Stimulated activated naive B cell treated with anti-CD40 and anti-IgM and Interleukin-4, amounts not matched to agents 10 μg/mL and 1 μg/mL and 100 μg/mL, for 72 hours (primary cell): ENCODE measurements around the gene C15orf40.
A peak's percentile ranks its signal among the peaks of the same experiment; 100 is the strongest.
"Not testable (repeated sequence)": the region's sequence is repeated elsewhere in the genome, so short reads cannot be mapped to it uniquely, and the experiment has no call there.

Source experiments
- ATAC-seq, 2 donors: fragments of 150-1000 bp; cut with Tn5 transposase; replicated peaks; 2 replicates each; pipeline ENCODE4 v1.10.0; 2021; ENCODE audit warnings: moderate library complexity in 1 of 2
- DNase-seq: peaks from one replicate; pipeline ENCODE4 v3.0.0; 2021
- H3K27ac Mint-ChIP-seq: one replicate; pipeline ENCODE4 v1.8.0; 2022; ENCODE audit warnings: mild to moderate bottlenecking, mixed read lengths
- H3K27me3 Mint-ChIP-seq, 2 donors: one replicate each; pipeline ENCODE4 v1.8.0; 2022; ENCODE audit warnings: mixed read lengths in 2 of 2
- H3K36me3 Mint-ChIP-seq, 2 donors: one replicate each; pipeline ENCODE4 v1.8.0; 2022; ENCODE audit warnings: mixed read lengths in 2 of 2, mild to moderate bottlenecking in 1 of 2
- H3K4me1 Mint-ChIP-seq, 2 donors: one replicate each; pipeline ENCODE4 v1.8.0; 2022; ENCODE audit warnings: mixed read lengths in 2 of 2, mild to moderate bottlenecking in 1 of 2
- H3K4me3 Mint-ChIP-seq, 2 donors: one replicate each; pipeline ENCODE4 v1.8.0; 2022; ENCODE audit warnings: mild to moderate bottlenecking in 2 of 2, mixed read lengths in 2 of 2, moderate library complexity in 1 of 2
- H3K9me3 Mint-ChIP-seq, 2 donors: one replicate each; pipeline ENCODE4 v1.8.0; 2022; ENCODE audit warnings: mixed read lengths in 2 of 2, mild to moderate bottlenecking in 1 of 2

Gene C15orf40

DNA sequence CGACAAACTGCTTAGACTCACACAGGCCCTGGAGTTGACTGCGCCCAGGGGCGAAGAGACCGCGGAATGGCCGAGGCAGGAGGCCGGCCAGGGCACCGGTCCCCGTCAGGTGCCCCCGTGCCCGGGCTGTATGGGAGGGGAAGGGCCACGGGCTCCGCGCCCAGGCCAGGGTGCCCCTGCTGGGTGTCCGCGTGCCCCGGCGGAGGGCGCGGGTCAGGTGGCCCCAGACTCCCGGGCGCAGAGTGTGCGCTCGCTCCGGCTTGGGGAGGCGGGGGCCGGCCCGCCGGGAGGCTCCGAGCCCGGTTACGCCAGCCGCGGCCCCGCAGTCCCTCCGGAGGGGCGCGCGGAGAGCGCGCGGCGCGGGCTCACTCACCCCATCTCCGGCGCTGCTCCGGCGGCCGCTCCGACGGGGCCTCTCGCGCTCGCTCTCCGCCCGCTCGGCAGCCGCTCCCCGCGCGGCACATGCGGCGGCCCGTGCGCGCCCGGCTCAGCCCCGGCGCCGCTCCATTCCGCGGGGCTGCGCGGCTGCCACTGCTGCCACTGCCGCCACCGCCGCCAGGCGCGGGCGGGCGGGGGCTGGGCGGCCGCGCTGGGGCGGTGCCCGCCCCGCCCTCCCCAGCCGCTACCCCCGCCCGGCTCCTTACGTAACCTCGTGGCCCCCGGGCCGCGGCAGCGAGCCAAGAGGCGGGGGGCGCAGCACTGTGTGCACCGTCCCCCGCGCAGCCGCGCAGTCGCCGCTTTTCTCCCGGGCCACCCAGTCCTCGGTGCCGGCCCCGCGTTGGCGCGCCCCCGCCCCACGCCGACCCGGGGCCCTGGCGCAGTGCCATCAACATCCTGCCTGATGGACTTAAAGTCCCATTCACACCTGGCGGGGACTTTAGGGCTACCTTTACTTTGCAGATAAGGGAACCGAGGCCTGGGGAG is 59.0 kb downstream of the C15orf40 start, which contains the start of gene HOMER2:
TSS of gene HOMER2 (minus strand) at position 563 of the 924 bp plus-strand sequence. CDS start at position 378, 185 bp downstream.
- no peaks in the 10 kb centered on the region for H3K27me3 Mint-ChIP-seq
- ATAC-seq (peak; percentile 37 to 48), DNase-seq (peak; percentile 29)
- peaks cover 0 to 11% of the 10 kb centered on the region in 2 donors for H3K4me1 Mint-ChIP-seq
- H3K27ac Mint-ChIP-seq, result no peak within 1 kb of the TSS
- H3K9me3 Mint-ChIP-seq, result no peaks in the 10 kb centered on the region
- peaks cover 5 to 8% of the 10 kb centered on the region in 2 donors for H3K36me3 Mint-ChIP-seq
- H3K4me3 Mint-ChIP-seq, result peak within 1 kb of the TSS; percentile 77 to 78

- peak; percentile 32 to 37 for ATAC-seq
- Mint-ChIP-seq H3K27me3 (no peaks in the 10 kb centered on the region), H3K27ac (no peak overlapping the region), H3K9me3 (peaks cover 2% of the 10 kb centered on the region in 2 donors), H3K4me1 (peaks cover 6 to 19% of the 10 kb centered on the region in 2 donors), H3K4me3 (no peak overlapping the region), H3K36me3 (peaks cover 12 to 14% of the 10 kb centered on the region in 2 donors)
- DNase-seq, result no peak
These were observed 59.8 kb downstream of the C15orf40 start for GRCh38 chr15:82951472-82952157.

GRCh38 chr15:82950746-82951370 is 60.6 kb downstream of the C15orf40 start:
- peaks cover 18 to 20% of the 10 kb centered on the region in 2 donors for H3K36me3 Mint-ChIP-seq
- ATAC-seq, result peak; percentile 76
- H3K27ac Mint-ChIP-seq, result no peak overlapping the region
- H3K9me3 Mint-ChIP-seq, result peaks cover 5 to 6% of the 10 kb centered on the region in 2 donors
- no peaks in the 10 kb centered on the region for H3K27me3 Mint-ChIP-seq
- H3K4me3 Mint-ChIP-seq, result no peak overlapping the region
- peak; percentile 35 for DNase-seq
- H3K4me1 Mint-ChIP-seq, result peaks cover 10 to 26% of the 10 kb centered on the region in 2 donors

DNA sequence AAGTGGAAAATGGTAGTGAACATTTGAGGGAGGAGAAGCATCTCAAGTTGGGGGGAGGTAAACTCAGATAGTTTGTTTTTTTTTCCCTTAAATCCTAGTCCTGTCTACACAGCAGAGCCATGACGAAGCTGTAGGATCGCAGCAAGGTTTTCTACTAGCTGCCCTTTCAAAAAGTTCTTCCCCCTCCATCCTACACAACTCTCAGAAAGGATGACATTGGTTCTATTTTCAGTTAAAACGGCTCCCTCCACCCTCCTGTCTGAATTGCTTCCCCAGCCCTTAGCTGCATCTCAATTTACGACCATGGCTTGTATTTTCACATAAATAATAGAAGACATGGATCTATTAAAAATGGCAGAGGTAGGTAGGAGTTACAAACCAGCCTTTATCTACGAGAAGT is 61.1 kb downstream of the C15orf40 start:
- no peak overlapping the region for H3K4me3 Mint-ChIP-seq
- H3K27ac Mint-ChIP-seq, result no peak overlapping the region
- ATAC-seq (peak; percentile 71 to 72), DNase-seq (peak; percentile 27)
- H3K9me3 Mint-ChIP-seq, result peaks cover 5 to 6% of the 10 kb centered on the region in 2 donors
- H3K4me1 Mint-ChIP-seq, result peaks cover 10 to 30% of the 10 kb centered on the region in 2 donors
- H3K27me3 Mint-ChIP-seq, result no peaks in the 10 kb centered on the region
- peaks cover 20% of the 10 kb centered on the region in 2 donors for H3K36me3 Mint-ChIP-seq

GRCh38 chr15:82946155-82946701 is 65.2 kb downstream of the C15orf40 start:
- Mint-ChIP-seq H3K36me3 (peaks cover 35 to 49% of the 10 kb centered on the region in 2 donors), H3K27ac (peak overlapping the region; percentile 7), H3K4me3 (peak overlapping the region; percentile 30 to 32), H3K4me1 (peaks cover 22 to 51% of the 10 kb centered on the region in 2 donors), H3K27me3 (no peaks in the 10 kb centered on the region), H3K9me3 (peaks cover 6 to 8% of the 10 kb centered on the region in 2 donors)
- DNase-seq (no peak), ATAC-seq (no peak)

DNA sequence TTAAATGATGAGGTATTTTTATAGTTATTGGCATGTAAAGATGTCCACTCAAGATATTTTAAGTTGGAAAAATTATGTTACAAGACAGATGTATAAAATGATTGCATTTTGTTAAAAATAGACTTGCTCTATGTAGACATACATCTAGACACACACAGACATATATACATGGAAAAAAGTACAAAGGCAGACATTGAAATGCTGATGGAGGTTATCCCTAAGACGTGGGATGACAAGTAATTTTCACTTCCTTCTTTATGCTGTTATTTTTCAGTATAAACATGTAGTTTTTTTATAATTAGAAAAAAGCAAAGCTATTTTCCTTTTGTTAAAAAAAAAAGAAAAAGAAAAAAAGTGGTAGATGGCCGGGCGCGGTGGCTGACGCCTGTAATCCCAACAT is 66.1 kb downstream of the C15orf40 start:
- Mint-ChIP-seq H3K36me3 (peaks cover 42 to 52% of the 10 kb centered on the region in 2 donors), H3K27ac (no peak overlapping the region), H3K4me1 (peaks cover 22 to 55% of the 10 kb centered on the region in 2 donors), H3K4me3 (peak overlapping the region in 1 of 2 donors; percentile 20), H3K27me3 (no peaks in the 10 kb centered on the region), H3K9me3 (peaks cover 6 to 8% of the 10 kb centered on the region in 2 donors)
- peak; percentile 52 to 63 for ATAC-seq
- no peak for DNase-seq

GRCh38 chr15:82944821-82945220 is 66.6 kb downstream of the C15orf40 start:
- H3K4me3 Mint-ChIP-seq, result peak overlapping the region in 1 of 2 donors; percentile 20
- H3K9me3 Mint-ChIP-seq, result peaks cover 6 to 8% of the 10 kb centered on the region in 2 donors
- H3K27me3 Mint-ChIP-seq, result no peaks in the 10 kb centered on the region
- H3K27ac Mint-ChIP-seq, result no peak overlapping the region
- H3K36me3 Mint-ChIP-seq, result peaks cover 45 to 55% of the 10 kb centered on the region in 2 donors
- ATAC-seq (peak; percentile 82 to 88), DNase-seq (no peak)
- peaks cover 22 to 55% of the 10 kb centered on the region in 2 donors for H3K4me1 Mint-ChIP-seq

GRCh38 chr15:82944056-82944455 is 67.4 kb downstream of the C15orf40 start:
- peaks cover 22 to 58% of the 10 kb centered on the region in 2 donors for H3K4me1 Mint-ChIP-seq
- H3K27ac Mint-ChIP-seq, result no peak overlapping the region
- ATAC-seq, result no peak
- H3K36me3 Mint-ChIP-seq, result peaks cover 51 to 61% of the 10 kb centered on the region in 2 donors
- no peak overlapping the region for H3K4me3 Mint-ChIP-seq
- H3K27me3 Mint-ChIP-seq, result peaks cover 0 to under 1% of the 10 kb centered on the region in 2 donors
- DNase-seq, result no peak
- H3K9me3 Mint-ChIP-seq, result peaks cover 6 to 8% of the 10 kb centered on the region in 2 donors

- Mint-ChIP-seq H3K9me3 (peaks cover 6 to 10% of the 10 kb centered on the region in 2 donors), H3K27me3 (peaks cover 0 to 9% of the 10 kb centered on the region in 2 donors), H3K4me3 (no peak overlapping the region), H3K27ac (no peak overlapping the region), H3K36me3 (peaks cover 59 to 70% of the 10 kb centered on the region in 2 donors), H3K4me1 (peaks cover 22 to 67% of the 10 kb centered on the region in 2 donors)
- ATAC-seq, result no peak
- DNase-seq, result no peak
These were observed 68.3 kb downstream of the C15orf40 start for GRCh38 chr15:82943176-82943575.

DNA sequence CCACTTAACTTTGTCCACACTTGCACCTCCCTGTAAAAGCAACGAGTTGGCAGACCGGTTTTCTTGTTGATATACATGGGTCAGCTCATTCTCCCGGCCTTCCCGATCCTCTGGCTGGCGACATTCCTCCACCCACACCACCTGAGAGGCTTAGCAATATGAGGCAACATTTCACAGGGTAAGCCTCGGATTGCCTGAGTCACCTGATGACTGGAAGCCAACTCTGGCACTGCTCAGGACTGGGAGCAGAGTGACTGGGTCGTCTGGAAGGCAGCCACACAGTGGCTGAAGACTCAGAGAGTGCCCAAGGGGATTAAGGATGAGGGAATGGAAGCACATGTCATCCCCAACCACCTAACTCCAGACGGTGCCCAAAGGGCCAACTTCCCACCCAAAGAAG is 68.7 kb downstream of the C15orf40 start:
- Mint-ChIP-seq H3K27me3 (peaks cover 0 to 10% of the 10 kb centered on the region in 2 donors), H3K9me3 (peaks cover 6 to 10% of the 10 kb centered on the region in 2 donors), H3K27ac (no peak overlapping the region), H3K4me3 (no peak overlapping the region), H3K4me1 (peaks cover 22 to 70% of the 10 kb centered on the region in 2 donors), H3K36me3 (peaks cover 58 to 70% of the 10 kb centered on the region in 2 donors)
- DNase-seq (no peak), ATAC-seq (no peak)

GRCh38 chr15:82939678-82940077 is 71.8 kb downstream of the C15orf40 start:
- not testable (repeated sequence) for ATAC-seq, H3K27me3 Mint-ChIP-seq, DNase-seq, H3K4me3 Mint-ChIP-seq, H3K27ac Mint-ChIP-seq, H3K9me3 Mint-ChIP-seq
- peaks cover 24 to 62% of the 10 kb centered on the region in 2 donors for H3K4me1 Mint-ChIP-seq
- H3K36me3 Mint-ChIP-seq, result peaks cover 58 to 59% of the 10 kb centered on the region in 2 donors
